ENCODE results near the gene TTC7B.

Gene TTC7B

DNA sequence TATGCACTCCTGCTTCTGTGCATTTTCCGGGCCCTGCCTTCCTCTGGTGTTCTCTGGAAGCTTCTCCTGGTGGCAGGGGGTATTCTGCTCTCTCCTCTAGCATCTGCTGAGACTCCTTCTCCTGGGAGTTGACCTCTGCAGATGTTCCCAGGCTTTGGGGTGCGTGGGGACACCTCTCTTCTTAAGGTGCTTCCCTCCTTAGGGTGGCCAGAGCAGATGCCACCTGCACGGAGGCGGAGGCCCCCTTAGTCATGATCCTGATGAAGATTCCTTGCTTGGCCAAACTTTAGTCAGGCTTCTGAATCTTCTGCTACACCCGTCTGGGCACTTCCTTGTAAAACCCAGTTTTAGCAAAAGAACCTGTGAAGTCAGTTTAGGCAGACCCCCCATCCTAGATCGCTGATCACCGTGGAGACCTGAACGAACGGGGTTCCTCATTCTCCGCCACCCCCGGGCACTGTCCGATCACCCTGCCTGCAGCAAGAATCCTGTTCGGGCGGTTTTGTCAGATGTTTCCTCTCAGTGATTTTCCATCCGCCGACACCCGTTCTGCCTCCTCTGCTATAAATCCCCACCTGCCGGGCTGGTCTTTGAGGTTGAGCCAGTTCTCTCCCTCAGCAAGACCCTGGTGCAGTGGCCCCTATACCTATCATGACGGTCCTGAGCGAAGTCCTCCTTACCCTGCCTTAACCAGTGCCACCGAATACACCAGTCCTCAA, 307.5 kb downstream of the TTC7B start:
- DNase-seq (ENCODE audit: low read depth): no peak

DNA sequence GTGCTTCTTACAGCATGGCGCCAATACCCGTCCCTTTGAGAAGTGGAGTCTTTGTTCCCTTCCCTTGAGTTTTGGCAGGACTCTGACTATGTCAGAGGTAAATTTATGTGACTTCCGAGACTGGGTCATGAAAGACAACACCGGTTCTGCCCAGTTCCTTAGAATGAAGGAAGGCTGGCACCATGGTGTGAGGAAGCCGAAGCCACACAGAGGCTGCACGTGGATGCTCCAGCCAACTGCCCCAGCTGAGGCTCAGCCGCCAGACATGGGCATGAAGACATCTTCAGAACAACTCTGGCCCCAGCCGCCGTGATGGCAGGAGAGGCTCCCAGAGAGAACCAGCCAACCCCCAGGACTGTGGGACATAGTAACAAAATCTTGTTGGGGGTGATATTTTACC, 308.2 kb downstream of the TTC7B start:
- DNase-seq (ENCODE audit: low read depth): no peak

DNA sequence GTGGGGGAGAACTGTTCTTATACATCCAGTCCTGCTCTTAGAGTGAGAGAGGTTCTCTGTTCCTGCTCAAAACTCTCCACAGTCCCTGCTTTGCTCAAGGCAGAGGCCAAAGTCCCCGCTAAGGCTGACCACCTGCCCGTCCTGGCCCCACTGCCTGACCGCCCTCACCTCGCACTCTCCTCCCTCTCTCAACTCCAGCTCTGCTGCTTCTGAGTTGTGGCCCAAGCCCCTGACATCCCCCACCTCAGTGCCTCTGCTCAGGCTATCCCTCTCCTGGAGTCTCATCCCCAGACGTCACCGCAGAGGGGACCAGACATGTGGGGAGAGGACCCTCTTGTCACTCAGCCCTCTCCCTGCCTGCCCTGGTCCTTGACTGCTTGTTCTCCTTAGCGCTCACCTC, 308.8 kb downstream of the TTC7B start:
- no peak for DNase-seq (ENCODE audit: low read depth)

DNA sequence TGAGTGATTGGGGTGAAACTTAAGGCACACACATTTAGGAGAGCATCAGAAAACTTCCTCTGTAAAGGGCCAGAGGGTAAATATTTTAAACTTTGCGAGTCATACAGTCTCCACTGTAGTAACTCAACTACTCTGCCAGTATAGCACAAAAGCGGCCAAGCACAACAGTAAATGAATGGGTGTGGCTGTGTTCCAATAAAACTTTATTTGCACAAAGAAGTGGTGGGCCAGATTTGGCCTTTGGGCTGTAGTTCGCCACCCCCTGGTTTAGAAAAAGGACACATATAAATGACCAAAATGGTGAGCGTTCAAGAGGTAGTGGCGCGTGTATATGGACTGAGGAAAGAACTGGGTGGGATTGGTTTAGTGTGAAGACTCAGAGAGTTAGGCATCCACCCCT, 309.5 kb downstream of the TTC7B start:
- no peak for DNase-seq (ENCODE audit: low read depth)

DNA sequence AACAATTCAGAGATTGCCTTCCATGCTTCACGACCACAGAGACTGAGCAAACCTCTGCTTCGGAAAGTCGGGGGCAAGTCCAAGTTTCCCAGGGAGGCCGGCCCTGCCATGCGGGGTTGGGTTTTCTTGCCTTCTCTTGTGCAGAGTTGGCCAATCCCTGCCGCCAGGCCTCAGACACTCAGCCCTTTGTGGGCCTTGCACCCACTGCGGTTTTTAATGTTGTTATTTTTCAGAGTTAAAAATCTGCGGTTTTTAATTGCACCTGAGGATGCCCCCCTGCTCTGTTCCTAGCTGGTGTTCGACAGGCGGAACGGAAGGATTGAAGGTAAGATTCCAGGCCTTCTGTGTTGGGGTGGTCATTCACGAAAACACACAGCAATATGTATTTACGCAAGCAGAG, 310.7 kb downstream of the TTC7B start:
- no peak for DNase-seq (ENCODE audit: low read depth)

DNA sequence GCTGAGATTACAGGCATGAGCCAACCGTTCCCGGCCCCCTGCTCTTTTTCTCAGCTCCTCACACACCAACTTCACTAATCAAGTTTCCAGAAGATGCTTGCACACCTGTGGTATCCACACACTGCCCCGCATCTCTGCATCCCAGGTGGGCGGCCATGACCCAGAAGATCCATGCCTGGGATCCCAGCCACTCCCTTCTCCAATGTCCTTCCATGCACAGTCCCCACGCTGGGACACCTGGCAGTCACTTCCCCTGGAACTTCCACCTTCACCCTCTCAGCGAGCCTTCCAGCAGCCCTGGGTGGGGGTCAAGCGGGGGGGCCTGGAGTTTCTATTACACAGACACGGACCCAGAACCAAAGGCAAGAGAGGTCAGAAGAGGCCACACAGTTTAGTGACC, 311.6 kb downstream of the TTC7B start:
- DNase-seq (ENCODE audit: low read depth): no peak

DNA sequence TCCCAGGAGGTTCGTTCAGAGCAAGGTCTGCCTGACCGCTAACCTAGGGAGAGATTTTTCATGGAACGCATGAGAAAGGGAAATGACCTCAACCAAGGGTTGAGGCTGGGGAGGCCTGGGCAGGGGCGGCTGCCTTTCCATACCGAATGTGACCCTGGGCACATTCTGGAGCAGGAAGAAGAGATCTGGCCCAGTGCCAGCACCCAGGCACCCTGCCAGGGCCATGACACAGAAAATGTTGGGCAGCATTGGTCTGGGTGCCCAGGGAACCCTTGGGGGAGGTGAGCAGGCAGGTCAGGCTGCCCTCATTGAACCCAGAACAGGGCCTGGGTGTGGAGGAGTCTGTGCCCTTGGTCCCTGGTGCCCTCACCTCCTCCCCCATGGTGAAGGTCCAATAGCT, 312.6 kb downstream of the TTC7B start:
- DNase-seq (ENCODE audit: low read depth): no peak

DNA sequence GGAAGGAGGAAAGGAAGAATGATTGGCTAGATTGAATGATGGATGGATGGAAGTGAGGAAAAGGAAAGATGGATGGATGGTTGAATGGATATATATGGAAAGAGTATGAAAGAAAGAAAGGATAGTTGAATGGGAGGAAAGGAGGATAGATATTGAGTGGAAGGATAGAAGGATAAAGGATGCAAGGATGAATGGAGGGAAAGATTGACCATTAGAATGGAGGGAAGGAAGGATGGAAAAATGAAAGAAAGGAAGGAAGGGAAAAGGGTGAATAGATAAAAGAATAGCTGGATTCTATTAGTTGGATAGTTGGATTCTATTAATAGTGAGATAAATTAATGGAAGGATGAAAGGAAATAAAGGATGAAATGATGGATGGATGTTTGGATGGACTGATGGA, 313.5 kb downstream of the TTC7B start:
- DNase-seq (ENCODE audit: low read depth): no peak

DNA sequence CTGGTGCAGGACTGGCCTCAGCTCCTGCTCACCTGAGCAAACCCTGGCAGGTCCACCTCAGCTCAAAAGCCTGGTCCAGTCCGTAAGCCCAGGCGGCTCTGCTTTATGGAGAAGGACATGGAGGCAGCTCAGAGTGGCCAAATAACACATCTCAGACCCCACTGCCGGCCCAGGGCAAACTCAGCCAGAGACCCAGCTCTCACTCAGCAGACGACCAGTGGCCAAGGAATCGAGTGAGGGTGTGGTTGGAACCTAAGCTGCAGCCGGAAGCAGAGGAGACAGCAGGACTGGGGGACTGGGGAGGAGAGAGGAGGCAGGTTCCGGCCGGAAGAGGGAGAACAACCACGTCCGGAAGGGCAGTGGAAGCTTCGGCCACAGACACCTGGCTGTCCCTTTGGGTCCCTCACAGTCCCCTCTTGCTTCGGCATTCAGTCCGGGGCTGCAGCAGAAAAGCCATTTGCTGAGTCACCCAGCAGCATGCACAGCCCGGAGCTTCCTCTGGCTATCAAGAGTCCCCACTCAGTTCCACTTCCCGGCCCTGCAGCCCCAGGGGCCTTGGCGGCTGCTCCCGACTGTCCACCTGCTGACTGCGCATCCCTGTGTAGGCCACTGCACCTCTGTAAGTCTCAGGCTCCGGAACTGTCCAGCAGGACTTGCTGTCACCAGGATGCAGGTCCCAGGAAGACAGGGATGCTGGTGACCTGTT, 315.4 kb downstream of the TTC7B start:
- DNase-seq (ENCODE audit: low read depth): no peak

DNA sequence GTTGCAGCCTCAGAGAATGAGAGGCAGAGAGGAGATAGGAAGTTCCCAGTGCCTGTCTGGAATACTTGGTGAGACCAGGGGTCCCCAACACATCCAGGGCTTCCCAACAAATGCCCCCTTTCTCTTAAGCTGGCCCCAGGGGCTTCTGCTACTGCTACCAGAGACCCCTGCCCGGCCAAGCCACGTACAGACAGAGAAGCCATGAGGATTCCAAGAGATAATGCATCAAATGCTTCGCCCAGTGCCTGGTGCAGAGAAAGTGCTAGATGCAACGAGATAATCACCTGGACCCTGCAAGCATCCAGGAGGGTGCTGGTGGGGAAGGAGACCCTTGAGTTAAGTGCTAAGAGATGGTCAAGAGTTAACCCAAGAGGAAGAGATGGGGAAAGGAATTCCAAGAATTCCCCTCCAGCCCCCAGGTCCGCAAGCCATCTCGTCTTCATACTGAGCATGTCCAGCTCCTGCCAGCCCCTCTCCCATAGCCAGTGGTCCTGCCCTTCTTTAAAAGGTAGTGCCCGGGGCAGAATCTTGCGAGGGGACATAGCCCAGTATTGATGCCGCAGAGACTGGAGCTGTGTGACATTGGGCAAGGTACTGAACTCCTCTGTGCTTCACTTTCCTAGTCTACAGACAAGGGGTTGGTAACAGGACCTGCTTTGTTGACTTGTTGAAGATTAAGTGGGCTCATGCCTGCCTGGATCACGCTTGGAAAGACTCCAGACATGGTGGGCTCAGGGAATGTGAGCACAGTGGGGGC, 316.1 kb downstream of the TTC7B start:
- DNase-seq (ENCODE audit: low read depth): no peak

DNA sequence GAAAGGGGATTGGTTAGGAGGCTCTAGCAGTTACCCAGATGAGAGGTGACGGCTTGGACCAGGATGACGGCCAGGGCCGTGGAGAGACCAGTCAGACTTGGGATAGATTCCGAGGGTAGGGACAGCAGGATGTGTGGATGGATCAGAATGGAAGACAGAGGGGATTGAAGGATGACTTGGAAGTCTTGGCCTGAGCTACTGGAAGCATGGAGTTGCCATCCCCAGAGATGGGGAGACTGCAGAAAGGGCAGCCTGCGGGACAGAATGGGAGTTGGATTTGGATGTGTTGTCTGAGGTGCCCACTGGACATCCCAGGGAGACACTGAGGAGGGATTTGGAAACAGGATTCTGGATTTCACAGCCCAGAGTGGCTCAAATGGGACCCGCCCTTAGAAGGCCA, 317.1 kb downstream of the TTC7B start:
- no peak for DNase-seq (ENCODE audit: low read depth)

DNA sequence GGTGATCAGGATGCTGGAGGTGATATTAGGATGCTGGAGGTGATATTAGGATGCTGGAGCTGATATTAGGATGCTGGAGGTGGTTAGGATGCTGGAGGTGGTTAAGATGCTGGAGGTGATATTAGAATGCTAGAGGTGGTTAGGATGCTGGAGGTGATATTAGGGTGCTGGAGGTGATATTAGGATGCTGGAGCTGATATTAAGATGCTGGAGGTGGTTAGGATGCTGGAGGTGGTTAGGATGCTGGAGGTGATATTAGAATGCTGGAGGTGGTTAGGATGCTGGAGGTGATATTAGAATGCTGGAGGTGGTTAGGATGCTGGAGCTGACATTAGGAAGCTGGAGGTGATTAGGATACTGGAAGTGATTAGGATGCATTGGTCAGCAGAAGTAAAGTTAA, 318.0 kb downstream of the TTC7B start:
- no peak for DNase-seq (ENCODE audit: low read depth)

DNA sequence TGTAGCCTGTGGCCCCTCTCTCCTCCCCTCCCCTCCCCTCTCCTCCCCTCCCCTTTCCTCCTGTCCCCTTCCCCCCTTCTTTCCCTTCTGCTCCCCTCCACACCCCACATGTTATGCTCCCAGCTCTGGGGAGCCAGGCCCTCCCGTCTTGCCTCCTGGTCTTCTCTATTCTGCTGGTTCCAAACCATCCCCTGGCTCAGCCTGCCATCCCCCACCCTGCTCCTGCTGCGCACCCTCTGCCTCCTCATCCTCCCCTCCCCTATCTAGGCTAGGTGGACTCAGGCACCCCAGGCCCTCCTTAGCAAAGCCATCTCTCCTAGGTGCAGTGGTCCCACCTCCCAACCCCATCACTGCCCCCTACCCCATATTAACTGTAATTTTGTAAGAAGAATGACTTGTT, 319.9 kb downstream of the TTC7B start:
- DNase-seq (ENCODE audit: low read depth): no peak

DNA sequence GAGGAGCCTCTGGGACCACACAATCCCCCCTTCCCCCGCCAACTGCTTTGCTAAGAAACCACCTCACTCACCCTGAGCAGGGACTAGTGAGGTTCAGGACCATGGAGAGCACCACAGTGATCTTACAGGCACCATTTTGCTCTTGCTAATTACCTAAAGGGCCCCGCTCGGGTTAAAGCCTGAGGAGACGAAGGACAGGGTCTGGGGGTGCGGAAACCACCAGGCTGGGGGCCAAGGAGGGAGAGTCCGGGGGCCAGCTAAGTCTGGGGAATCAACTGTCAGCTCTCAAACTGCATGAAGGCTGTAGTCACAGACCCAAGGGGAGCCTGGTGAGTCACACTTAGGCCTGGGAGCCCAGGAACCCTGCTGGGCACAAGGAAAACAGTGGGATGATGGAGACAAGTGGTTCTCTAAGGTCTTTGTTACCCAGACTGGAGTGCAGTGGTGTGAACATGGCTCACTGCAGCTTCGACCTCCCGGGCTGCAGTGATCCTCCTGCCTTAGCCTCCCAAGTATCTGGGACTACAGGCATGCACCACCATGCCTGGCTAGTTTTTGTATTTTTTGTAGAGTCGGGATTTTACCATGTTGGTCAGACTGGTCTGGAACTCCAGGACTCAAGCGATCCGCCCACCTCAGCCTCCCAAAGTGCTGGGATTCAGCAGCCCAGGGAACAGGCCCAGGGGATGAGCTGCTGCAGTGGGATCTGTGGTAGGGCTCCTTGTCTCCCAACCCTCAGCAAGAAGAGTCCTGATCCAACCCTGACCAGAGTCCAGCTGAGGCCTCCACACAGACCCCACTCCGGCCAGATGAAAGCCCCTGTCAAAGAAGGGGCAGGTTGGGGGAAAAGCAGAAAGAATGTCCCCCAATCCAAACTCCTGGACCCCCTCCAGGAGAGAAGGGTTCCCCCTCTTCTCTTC, 320.6 kb downstream of the TTC7B start:
- DNase-seq (ENCODE audit: low read depth): peak; percentile 27

DNA sequence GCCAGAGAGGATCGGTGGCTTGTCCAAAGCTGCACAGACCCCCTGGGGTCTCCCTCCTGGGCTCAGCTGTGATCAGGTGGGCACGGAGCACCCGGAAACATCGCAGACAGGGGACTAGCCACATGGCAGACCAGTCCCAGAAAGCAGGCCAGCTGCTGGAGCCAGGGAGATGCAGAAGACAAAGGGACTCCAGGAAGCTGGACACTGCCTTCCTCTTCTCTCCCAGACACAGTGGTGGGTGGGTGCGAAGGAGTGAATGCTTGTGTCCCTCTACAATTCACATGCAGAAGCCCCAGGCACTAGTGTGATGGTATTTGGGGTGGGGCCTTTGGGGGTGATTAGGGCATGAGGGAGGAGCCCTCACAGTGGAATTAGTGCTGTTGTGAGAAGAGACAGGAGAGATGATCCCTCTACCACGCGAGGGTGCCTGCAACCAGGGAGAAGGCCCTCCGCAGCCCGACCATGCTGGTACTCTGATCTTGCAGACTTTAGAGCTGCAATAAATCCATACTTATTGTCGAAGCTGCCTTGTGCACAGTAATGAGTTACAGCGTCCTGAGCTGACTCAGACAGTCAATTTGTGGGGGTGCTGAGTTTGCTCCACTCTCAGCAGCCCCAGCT, 324.2 kb downstream of the TTC7B start:
- DNase-seq (ENCODE audit: low read depth): no peak

DNA sequence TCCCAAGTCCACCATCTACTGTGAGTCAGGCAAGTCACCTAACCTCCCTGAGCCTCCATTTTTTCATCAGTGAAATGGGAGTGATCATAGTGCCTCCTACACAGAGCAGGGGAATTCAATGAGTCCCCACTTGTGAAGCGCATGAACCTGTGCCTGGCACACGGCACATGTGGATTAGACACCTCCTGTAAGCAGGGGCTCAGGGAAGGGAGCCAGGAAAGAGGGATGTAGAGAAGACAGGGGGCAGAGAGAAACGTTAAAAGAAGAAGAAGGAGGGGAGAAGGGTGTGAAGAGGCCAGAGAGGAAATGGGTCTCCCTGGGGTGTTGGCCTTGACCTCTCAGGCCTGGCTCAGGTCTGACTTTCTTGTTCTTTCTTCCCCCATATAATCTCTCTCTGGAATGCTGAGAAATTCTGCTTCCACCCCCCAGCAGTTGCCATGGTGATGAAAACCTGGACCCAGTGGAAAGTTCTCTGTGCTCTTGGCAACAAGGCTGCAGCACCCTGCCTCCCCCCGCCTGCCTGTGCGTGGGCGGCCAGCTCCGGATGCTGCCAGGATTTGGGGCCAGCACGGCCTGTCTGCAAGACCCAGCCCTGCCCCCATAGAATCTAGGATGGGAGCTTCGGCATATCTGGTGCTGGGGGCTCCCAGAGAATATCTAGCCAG, 324.9 kb downstream of the TTC7B start:
- no peak for DNase-seq (ENCODE audit: low read depth)

DNA sequence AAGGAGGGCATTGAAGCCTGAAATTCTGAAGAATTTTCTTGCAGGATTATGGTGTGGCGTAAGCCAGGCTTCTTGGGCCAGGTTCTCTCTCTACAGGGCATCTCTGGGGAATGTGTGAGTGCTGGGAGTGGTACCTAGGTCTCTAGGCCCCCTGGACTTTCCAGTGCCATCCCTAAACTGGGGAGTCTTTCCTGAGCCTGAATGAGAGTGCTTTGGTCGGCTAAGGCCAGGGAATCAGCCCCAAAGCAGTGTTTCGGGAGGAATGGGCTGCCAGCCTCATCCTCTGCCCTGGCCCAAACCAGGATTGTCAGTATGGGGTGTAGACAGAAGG, 325.5 kb downstream of the TTC7B start:
- DNase-seq (ENCODE audit: low read depth): no peak

DNA sequence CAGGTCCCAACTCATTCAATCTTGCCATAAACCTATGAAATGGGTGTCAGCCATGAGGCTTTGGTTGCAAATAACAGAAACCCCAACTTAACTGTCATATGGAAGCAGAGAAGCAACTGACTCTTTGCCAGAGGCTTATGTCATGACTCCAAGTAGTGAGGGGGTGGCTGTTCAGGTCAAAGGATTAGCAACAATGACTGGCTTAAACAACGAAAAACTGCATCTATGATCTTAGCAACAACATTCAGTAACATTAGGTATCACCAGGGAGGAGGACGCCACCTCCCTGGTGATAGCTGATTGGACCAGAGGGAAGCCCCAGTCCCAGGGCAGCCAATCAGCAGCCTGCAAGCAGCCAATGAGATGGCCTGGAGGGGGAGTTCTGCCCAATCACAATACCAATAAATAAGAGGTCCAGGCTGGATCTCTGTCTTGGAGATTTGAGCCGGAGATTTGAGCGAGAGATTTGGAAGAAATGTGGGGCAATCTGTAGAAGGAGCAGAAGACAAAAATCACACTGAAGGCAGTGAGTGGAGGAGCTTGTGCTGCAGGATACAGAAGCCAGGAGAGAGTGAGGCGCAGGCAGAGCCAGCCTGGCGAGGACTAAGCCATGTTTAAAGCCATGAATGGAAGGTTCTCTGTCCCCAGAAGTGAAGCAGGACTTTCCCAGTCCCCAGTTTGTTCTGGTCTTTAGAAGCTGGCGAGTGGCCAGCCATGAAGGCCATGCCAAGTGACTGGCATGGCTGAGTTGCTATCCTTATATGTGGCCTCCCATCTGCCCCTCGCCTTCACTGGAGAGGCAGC, 326.1 kb downstream of the TTC7B start:
- DNase-seq (ENCODE audit: low read depth): no peak

DNA sequence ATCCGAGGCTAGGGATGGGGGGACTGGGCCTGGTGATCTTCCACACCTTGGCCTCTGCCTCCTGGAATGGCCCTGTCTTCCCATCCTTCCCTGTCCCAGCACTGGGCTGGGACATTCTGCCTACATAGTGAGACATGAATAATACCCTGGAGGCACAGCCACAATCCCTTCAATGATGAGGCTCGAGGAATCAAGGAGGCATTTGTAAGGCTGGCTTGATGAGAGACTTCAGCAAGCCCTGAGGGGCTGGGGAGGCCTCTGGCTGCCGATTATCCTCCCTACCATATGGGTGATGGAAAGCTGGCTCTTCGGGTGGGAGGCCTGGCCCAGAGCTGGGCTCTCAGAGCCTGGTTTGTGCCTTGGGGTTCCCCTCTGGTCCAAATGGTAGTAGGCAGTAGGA, 326.9 kb downstream of the TTC7B start:
- no peak for DNase-seq (ENCODE audit: low read depth)

DNA sequence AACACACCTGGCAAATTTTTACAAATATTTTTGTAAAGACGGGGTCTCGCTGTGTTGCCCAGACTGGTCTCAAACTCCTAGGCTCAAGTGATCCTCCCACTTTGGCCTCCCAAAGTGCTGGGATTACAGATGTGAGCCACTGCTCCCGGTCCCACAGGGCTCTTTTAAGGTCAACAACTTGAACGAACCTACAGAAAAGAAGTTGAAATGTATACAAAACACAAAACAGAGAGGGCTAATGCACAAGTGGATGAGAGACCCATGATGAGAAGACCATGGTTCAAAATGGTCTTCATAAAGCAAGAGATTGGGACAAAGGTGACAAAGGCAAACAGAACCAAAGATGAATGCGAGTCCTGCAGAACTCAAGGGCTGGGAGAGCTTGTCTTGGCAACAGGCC, 328.0 kb downstream of the TTC7B start:
- DNase-seq (ENCODE audit: low read depth): no peak

Data from HS-27A (cell line).